Stomach (tissue), 4 donors: ENCODE results near the gene SESN3.

ENCODE experiments used
- POLR2A ChIP-seq, 4 donors: fragments of 450-650 bp; IDR thresholded peaks; one replicate each; pipeline ENCODE4 v1.6.1; 2016; ENCODE audit warnings: antibody characterized with exemption in 4 of 4, control low read depth in 2 of 4, mild to moderate bottlenecking in 1 of 4, moderate library complexity in 1 of 4
- TF ChIP-seq, protein P1 (sequence below), 7 experiments: fragments of 450-650 bp in 4 of 7; fragments of 200-600 bp in 3 of 7; sonication (generic) in 3 of 7; IDR thresholded peaks; one replicate each; pipeline ENCODE4 v1.5.1; 2016 to 2019; ENCODE audit warnings: antibody characterized with exemption in 7 of 7, control low read depth in 2 of 7, mild to moderate bottlenecking in 1 of 7

DNA sequence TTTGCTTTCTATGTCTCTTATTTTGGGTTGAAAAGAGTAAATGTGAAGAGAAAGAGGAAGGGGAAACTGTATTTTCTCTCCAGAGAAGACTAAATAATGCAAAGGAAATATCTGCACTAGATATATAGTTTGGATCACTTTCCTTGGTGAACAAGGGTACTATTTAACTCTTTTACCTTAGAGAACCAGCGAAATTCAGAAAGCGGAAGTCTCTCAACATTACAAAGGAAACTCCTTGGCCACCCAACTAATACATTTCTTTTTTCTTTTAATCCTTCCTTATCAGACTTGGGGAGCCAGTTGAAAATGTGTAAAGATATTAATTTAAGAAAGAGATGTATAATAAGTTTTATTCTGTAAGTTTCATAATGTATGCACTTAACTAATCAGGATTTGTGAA is 64.2 kb downstream of the SESN3 start:
- no peak for TF ChIP-seq POLR2A (IDR thresholded peaks at IDR 0.05)
- TF ChIP-seq, protein P1, sequence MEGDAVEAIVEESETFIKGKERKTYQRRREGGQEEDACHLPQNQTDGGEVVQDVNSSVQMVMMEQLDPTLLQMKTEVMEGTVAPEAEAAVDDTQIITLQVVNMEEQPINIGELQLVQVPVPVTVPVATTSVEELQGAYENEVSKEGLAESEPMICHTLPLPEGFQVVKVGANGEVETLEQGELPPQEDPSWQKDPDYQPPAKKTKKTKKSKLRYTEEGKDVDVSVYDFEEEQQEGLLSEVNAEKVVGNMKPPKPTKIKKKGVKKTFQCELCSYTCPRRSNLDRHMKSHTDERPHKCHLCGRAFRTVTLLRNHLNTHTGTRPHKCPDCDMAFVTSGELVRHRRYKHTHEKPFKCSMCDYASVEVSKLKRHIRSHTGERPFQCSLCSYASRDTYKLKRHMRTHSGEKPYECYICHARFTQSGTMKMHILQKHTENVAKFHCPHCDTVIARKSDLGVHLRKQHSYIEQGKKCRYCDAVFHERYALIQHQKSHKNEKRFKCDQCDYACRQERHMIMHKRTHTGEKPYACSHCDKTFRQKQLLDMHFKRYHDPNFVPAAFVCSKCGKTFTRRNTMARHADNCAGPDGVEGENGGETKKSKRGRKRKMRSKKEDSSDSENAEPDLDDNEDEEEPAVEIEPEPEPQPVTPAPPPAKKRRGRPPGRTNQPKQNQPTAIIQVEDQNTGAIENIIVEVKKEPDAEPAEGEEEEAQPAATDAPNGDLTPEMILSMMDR (IDR thresholded peaks at IDR 0.05): no peak
